HAP-1 (cell line): ENCODE measurements around the gene SIAH3.

Source experiments
- DNase-seq, 2 experiments: peaks; one replicate each; pipeline ENCODE4 v3.0.0-alpha.2; 2016 to 2020; ENCODE audit warnings: low spot score in 2 of 2
- H3K27me3 ChIP-seq: fragments of 250-450 bp; sonication (Bioruptor Pico); 2 replicates; pipeline ENCODE4 v1.5.1; 2020; ENCODE audit warnings: low read depth, mild to moderate bottlenecking, moderate library complexity
- H3K36me3 ChIP-seq: fragments of 250-450 bp; sonication (Bioruptor Pico); replicated peaks from 2 replicates; pipeline ENCODE4 v1.5.1; 2020; ENCODE audit warnings: mild to moderate bottlenecking
- H3K4me1 ChIP-seq: fragments of 250-450 bp; sonication (Bioruptor Pico); 2 replicates; pipeline ENCODE4 v1.5.1; 2020; ENCODE audit warnings: mild to moderate bottlenecking
- H3K4me3 ChIP-seq: fragments of 250-450 bp; sonication (Bioruptor Pico); 2 replicates; pipeline ENCODE4 v1.5.1; 2020; ENCODE audit warnings: mild to moderate bottlenecking, moderate library complexity
- H3K9me3 ChIP-seq: fragments of 250-450 bp; sonication (Bioruptor Pico); 2 replicates; pipeline ENCODE4 v1.5.1; 2020; ENCODE audit warnings: mild to moderate bottlenecking, moderate library complexity
- in situ Hi-C: fragments of 300-500 bp; cut with MboI; formaldehyde crosslinking; loops from 3 replicates; pipeline ENCODE4 v1.14.3; 2020; ENCODE audit warnings: low sequenced_read_pairs, inconsistent platforms, mixed read lengths

The SIAH3 gene

GRCh38 chr13:45798851-45799250 is 52.7 kb downstream of the SIAH3 start:
- DNase-seq: no peak
- Histone ChIP-seq H3K9me3 (no peaks in the 10 kb centered on the region; the same call in 1 of the 2 replicates), H3K4me3 (no peak overlapping the region), H3K4me1 (no peaks in the 10 kb centered on the region), H3K27me3 (no peaks in the 10 kb centered on the region), H3K36me3 (no peaks in the 10 kb centered on the region)
- in situ Hi-C loops: no loop called here

GRCh38 chr13:45796426-45797235 is 54.9 kb downstream of the SIAH3 start:
- H3K9me3 ChIP-seq: no peaks in the 10 kb centered on the region; the same call in 1 of the 2 replicates
- in situ Hi-C loops: no loop called here
- no peak overlapping the region for H3K4me3 ChIP-seq
- no peak for DNase-seq
- no peaks in the 10 kb centered on the region for H3K27me3 ChIP-seq
- H3K36me3 ChIP-seq: no peaks in the 10 kb centered on the region
- H3K4me1 ChIP-seq: no peaks in the 10 kb centered on the region

- Histone ChIP-seq H3K9me3 (no peaks in the 10 kb centered on the region; the same call in 1 of the 2 replicates), H3K36me3 (no peaks in the 10 kb centered on the region), H3K4me3 (no peak overlapping the region), H3K27me3 (no peaks in the 10 kb centered on the region), H3K4me1 (0 out of 2 replicates have a peak, but pooled peaks cover under 1% of the 10 kb centered on the region)
- no peak for DNase-seq
- in situ Hi-C loops: no loop called here
These were observed 58.7 kb downstream of the SIAH3 start for GRCh38 chr13:45792827-45793303.

GRCh38 chr13:45788011-45788410 is 63.5 kb downstream of the SIAH3 start:
- no peaks in the 10 kb centered on the region for H3K9me3 ChIP-seq
- H3K36me3 ChIP-seq: no peaks in the 10 kb centered on the region
- no peak overlapping the region for H3K4me3 ChIP-seq
- no peaks in the 10 kb centered on the region for H3K27me3 ChIP-seq
- no peak for DNase-seq
- peaks cover 5% of the 10 kb centered on the region; the same call in 1 of the 2 replicates for H3K4me1 ChIP-seq
- in situ Hi-C loops: no loop called here

GRCh38 chr13:45787346-45787745 is 64.2 kb downstream of the SIAH3 start:
- Histone ChIP-seq H3K27me3 (no peaks in the 10 kb centered on the region), H3K9me3 (no peaks in the 10 kb centered on the region), H3K4me1 (peaks cover 5% of the 10 kb centered on the region; the same call in 1 of the 2 replicates), H3K4me3 (no peak overlapping the region), H3K36me3 (no peaks in the 10 kb centered on the region)
- in situ Hi-C loops: no loop called here
- no peak for DNase-seq

- peaks cover 5% of the 10 kb centered on the region; the same call in 1 of the 2 replicates for H3K4me1 ChIP-seq
- H3K36me3 ChIP-seq: no peaks in the 10 kb centered on the region
- H3K4me3 ChIP-seq: no peak overlapping the region
- in situ Hi-C loops: no loop called here
- no peak for DNase-seq
- H3K27me3 ChIP-seq: no peaks in the 10 kb centered on the region
- H3K9me3 ChIP-seq: no peaks in the 10 kb centered on the region
These were observed 65.1 kb downstream of the SIAH3 start for GRCh38 chr13:45786293-45786920.

GRCh38 chr13:45784755-45785675 is 66.5 kb downstream of the SIAH3 start:
- Histone ChIP-seq H3K36me3 (no peaks in the 10 kb centered on the region), H3K27me3 (no peaks in the 10 kb centered on the region), H3K9me3 (no peaks in the 10 kb centered on the region), H3K4me3 (no peak overlapping the region), H3K4me1 (peaks cover 5% of the 10 kb centered on the region; the same call in 1 of the 2 replicates)
- in situ Hi-C loops: no loop called here
- DNase-seq: no peak

- in situ Hi-C loops: no loop called here
- H3K4me3 ChIP-seq: no peak overlapping the region
- no peak for DNase-seq
- H3K36me3 ChIP-seq: no peaks in the 10 kb centered on the region
- peaks cover 5% of the 10 kb centered on the region; the same call in 1 of the 2 replicates for H3K4me1 ChIP-seq
- H3K9me3 ChIP-seq: no peaks in the 10 kb centered on the region
- no peaks in the 10 kb centered on the region for H3K27me3 ChIP-seq
These were observed 68.1 kb downstream of the SIAH3 start for GRCh38 chr13:45783346-45784043.

GRCh38 chr13:45782327-45783045 is 69.1 kb downstream of the SIAH3 start:
- DNase-seq: no peak
- in situ Hi-C loops: no loop called here

GRCh38 chr13:45781553-45782326 is 69.8 kb downstream of the SIAH3 start:
- DNase-seq: peak in 1 of 2 experiments; percentile 43
- Histone ChIP-seq H3K4me3 (no peak overlapping the region), H3K27me3 (no peaks in the 10 kb centered on the region), H3K36me3 (no peaks in the 10 kb centered on the region), H3K9me3 (no peaks in the 10 kb centered on the region), H3K4me1 (no peaks in the 10 kb centered on the region; the same call in 1 of the 2 replicates)
- in situ Hi-C loops: no loop called here

More at GRCh38 chr13:45782327-45783045, 69.1 kb downstream of the SIAH3 start:
- H3K4me3 ChIP-seq: no peak overlapping the region
- H3K4me1 ChIP-seq: 0 out of 2 replicates have a peak, but pooled peaks cover under 1% of the 10 kb centered on the region
- H3K36me3 ChIP-seq: no peaks in the 10 kb centered on the region
- no peaks in the 10 kb centered on the region for H3K9me3 ChIP-seq
- no peaks in the 10 kb centered on the region for H3K27me3 ChIP-seq

- Histone ChIP-seq H3K9me3 (no peaks in the 10 kb centered on the region), H3K36me3 (no peaks in the 10 kb centered on the region), H3K4me3 (no peak overlapping the region), H3K27me3 (no peaks in the 10 kb centered on the region), H3K4me1 (peaks cover 15% of the 10 kb centered on the region)
- DNase-seq: no peak
- in situ Hi-C loops: no loop called here
These were observed 71.7 kb downstream of the SIAH3 start for GRCh38 chr13:45779901-45780300.

- no peaks in the 10 kb centered on the region for H3K9me3 ChIP-seq
- DNase-seq: no peak
- no peak overlapping the region for H3K4me3 ChIP-seq
- in situ Hi-C loops: no loop called here
- H3K27me3 ChIP-seq: no peaks in the 10 kb centered on the region
- peaks cover 18% of the 10 kb centered on the region for H3K4me1 ChIP-seq
- H3K36me3 ChIP-seq: no peaks in the 10 kb centered on the region
These were observed 72.7 kb downstream of the SIAH3 start for GRCh38 chr13:45778882-45779281.
